SK-MEL-5 (cell line): Measurements from ENCODE around the gene ATP9B. TPM values are rescaled to one million over a fixed set of nuclear protein-coding genes. Genes with fewer than 3 reads are reported as not detected.
"Not testable (repeated sequence)": the region's sequence is repeated elsewhere in the genome, so short reads cannot be mapped to it uniquely, and the experiment has no call there.

Experiments
- DNase-seq: peaks from one replicate; pipeline ENCODE4 v3.0.0-alpha.2; 2016; ENCODE audit warnings: low read depth, low spot score
- in situ Hi-C: cut with HindIII; loops from 2 replicates; pipeline ENCODE4 v1.10.0; 2016; ENCODE audit warnings: low sequenced_read_pairs, high pct_unique_total_duplicates, low pct_unique_long_range_greater_than_20kb
- total RNA-seq: library from RNA; depleted of rRNA; stranded (reverse); fragments of >200 nt; shearing (Covaris generic); gene quantifications from 2 replicates; pipeline ENCODE4 v1.2.3, GENCODE V29; 2014

ATP9B gene
- total RNA-seq, 1 experiment from 2014 or later: 6.8 TPM

DNA sequence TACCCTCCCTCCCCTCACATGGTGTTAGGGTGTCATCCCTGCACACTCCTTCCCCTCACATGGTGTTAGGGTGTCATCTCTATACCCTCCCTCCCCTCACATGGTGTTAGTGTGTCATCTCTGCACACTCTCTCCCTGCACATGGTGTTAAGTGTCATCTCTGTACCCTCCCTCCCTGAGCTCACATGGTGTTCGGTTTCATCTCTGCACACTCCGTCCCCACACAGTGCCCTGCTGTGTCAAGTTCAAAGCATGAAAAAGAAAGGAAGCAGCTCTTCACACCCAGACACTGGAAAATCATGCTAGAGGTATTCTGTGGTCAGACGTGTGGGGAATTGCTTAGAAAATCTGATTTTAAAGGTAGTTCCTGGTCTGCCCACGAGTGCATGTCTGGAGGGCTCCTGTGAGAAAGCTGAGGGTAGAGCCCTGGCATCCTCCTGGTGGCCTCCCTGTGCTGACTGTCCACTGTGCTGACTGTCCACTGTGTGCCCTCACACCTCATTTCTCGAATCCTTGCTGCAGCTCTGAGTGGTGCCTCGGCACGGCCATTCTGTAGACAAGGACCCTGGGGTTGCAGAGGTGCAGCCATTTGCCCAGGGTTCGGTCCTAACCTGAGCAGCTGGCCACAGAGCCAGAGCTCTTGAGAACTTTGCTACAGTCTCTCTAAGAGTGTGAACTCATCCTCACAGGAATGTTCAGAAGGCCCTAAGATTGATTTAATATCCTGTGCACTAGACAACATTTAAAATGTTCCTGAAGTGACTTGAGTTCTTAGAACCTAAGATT lies 257.4 kb downstream of the ATP9B start:
- in situ Hi-C loops: no loop called here

DNA sequence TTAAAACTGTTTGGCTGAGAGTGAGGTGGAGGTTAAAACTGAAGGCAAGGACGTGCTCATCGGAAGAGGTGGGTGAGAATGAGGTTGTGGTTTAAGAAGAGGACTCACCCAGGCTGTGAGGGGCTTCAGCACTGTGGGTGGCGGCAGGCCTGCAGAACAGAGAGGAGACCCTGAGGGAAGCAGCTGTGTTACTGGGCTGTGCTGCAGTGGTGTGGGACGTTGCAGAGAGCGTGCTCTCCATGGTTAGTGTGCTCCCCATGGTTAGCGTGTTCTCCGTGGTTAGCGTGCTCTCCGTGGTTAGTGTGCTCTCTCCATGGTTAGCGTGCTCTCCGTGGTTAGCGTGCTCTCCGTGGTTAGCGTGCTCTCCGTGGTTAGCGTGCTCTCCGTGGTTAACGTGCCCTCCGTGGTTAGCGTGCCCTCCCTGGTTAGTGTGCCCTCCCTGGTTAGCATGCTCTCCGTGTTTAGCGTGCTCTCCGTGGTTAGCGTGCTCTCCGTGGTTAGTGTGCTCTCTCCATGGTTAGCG lies 258.1 kb downstream of the ATP9B start:
- DNase-seq: no peak
- in situ Hi-C loops: no loop called here

More for the DNA sequence above, 257.4 kb downstream of the ATP9B start:
- DNase-seq: no peak

DNA sequence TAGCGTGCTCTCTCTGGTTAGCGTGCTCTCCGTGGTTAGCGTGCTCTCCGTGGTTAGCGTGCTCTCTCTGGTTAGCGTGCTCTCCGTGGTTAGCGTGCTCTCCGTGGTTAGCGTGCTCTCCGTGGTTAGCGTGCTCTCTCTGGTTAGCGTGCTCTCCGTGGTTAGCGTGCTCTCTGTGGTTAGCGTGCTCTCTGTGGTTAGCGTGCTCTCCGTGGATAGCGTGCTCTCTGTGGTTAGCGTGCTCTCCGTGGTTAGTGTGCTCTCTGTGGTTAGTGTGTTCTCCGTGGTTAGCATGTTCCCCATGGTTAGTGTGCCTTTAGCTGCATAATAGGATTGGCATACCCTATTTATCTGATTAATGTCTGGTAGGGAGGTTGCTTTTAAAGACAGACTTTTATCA lies 258.7 kb downstream of the ATP9B start:
- DNase-seq, in situ Hi-C loops: not testable (repeated sequence)

DNA sequence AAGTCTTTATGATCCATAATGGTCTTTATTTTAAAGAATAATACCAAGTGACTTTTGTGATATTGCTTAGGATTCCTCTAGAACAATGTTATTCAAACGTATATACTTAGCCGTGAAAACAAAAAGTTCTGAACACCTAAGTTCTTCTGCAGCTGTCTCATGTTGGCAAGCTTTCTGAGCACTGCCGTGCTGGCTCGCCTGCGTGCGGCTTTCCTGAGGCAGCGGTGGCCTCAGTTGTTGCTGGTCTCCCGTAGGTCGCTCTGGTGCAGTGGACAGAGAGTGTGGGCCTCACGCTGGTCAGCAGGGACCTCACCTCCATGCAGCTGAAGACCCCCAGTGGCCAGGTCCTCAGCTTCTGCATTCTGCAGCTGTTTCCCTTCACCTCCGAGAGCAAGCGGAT lies 259.7 kb downstream of the ATP9B start:
- DNase-seq: no peak
- in situ Hi-C loops: no loop called here

DNA sequence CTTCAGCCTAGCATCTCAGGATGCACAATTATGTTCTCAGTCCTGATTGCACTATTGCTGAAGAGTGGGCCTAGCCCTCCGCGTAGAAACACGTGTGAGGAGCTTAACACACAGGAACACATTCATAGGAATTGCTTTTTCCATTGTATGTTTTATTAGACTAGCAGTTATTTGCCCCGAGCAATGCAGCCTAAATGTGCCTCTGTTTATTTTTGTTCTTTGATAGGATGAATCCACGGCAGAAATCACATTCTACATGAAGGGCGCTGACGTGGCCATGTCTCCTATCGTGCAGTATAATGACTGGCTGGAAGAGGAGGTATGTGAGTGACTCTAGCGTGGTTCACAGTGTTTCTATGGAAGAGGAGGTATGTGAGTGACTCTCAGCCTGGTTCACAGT lies 260.6 kb downstream of the ATP9B start:
- in situ Hi-C loops: no loop called here
- peak; percentile 51 for DNase-seq

DNA sequence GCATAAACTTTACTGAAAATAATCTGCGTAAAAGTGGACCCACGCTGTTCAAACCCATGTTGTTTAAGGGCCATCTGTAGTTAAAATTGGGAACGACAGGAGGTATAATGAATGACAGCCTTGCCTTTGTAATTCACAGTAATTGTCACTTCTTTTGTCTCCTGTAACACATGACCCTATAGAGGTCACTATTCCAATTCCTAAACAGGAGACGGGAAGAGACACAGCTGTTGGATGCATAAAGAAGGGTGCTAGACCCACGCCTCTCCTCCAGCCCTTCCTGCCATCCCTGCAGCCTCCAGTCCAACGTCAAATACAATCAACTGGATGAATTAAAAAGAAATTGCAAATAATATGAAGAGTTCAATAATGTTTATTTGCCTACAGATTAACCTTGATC lies 263.5 kb downstream of the ATP9B start:
- in situ Hi-C loops: no loop called here
- no peak for DNase-seq

DNA sequence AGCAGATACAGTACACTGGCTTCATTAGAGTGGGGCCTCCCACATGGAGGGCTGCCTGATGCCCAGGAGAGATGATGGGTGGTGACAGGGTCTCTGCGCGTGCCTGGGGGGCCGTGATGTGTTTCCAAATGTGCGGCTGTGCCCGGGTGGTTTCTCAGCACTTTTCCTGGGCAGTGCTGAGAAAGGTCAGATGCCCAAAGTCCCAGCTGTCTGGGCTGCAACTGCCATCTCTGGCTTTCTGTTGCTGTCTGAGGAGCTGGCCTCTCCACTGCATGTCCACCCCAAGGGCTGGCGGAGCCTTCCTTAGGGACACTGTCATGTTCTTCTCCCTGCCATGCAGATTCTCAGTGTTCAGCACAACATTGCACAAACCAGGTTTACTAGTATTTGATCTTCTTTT lies 263.9 kb downstream of the ATP9B start:
- no peak for DNase-seq
- in situ Hi-C loops: no loop called here

DNA sequence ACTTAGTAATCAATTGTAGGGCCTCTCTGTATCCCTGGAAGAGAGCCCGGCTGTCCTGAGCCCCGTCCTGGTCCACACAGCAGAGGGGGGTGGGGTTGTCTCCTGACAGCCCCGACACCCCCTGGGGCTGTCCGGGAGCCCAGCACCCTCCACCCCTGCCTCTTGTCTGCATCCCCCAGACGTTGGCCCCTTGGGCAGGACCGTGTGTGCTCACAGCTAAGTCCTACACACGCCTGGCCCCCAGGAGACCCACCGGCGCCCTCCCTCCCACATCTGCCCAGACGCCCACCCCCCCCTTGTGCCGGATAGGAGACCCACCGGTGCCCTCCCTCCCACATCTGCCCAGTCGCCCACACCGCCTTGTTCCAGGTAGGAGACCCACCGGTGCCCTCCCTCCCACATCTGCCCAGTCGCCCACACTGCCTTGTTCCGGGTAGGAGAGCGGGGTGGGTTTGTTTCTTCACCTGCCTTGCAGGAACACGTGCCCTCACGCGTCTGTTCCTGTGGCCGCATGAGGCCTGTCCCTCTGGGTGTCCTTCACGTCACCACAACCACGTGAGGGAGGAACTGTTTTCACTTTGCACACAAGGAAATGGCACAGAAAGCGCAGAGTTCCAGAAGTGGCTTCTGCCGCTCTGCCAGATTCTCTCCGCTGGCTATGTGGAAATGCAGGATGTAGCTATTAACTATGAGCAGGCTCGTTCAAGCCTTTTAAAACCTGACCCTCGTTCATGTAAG lies 265.5 kb downstream of the ATP9B start:
- DNase-seq: no peak
- in situ Hi-C loops: no loop called here

DNA sequence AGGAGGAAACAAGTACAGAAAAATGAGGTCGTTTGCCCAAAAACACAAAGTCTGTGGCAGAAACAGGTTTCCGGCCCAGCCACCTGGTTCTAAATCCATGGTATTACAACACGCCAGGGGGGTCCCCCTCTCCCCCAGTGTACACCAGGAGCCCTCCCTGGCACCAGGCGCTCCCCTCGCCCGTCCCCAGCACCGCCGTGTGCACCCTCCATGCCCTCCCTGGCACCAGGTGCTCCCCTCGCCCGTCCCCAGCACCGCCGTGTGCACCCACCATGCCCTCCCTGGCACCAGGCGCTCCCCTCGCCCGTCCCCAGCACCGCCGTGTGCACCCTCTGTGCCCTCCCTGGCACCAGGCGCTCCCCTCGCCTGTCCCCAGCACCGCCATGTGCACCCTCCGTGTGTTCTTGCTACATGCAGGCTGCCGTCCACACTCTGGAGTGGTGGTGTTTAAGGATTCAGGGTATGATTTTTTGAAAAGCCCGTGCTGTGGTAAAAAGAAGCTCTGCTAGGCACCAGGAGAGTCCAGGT lies 266.7 kb downstream of the ATP9B start:
- in situ Hi-C loops: no loop called here

DNA sequence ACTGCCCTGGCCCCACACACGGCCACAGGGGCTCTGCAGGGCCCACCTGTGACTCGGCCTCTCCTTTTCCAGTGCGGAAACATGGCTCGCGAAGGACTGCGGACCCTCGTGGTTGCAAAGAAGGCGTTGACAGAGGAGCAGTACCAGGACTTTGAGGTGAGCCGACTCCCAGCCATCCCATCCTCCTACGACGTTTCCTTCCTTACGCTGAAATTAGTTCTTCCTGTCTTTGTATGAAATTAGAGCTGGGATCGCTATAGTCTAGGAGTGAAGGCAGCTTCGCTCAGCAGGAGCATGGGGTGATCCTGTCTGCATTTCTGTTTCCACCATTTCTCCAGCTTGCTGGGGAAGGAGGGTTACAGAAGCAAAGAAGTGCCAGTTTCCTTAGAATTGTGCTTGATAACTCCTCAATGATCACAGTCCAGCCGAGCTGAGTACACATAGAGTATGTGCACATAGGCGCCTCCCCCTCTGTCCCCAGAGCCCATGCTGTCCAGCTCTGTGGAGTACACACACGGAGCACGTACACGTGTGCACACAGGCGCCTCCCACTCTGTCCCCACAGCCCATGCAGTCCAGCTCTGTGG lies 267.5 kb downstream of the ATP9B start:
- in situ Hi-C loops: no loop called here
- DNase-seq: no peak

More for the DNA sequence above, 266.7 kb downstream of the ATP9B start:
- no peak for DNase-seq

DNA sequence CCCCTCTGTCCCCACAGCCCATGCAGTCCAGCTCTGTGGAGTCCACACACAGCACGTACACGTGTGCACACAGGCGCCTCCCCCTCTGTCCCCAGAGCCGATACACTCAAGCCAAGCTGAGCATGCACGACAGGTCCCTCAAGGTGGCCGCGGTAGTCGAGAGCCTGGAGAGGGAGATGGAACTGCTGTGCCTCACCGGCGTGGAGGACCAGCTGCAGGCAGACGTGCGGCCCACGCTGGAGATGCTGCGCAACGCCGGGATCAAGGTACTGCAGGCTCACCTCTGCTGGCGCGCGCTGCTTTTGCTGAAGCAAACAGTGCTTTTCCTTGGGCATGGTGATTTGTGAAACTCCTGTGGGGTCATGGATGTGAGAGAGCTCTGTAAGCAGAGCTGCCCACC lies 268.0 kb downstream of the ATP9B start:
- DNase-seq: no peak
- in situ Hi-C loops: no loop called here

DNA sequence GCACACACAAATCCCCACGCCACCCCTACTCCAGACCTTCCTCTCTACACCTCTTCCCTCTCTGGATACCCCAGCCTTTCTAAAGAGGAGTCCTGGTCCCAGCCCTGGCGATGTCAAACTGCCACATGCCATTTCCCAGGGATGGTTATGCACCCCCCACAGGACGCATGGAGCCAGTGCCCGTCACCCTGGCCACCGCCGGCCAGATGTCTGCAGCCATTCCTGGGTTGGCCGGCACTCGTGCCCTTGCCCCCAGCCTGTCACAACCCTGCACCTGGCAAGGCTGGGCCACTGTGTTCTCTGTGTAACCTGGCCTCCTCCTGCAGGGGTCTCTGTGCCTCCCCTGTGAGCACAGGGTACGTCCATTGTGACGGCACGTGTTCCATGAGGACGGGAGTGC lies 268.4 kb downstream of the ATP9B start:
- in situ Hi-C loops: no loop called here
- no peak for DNase-seq

DNA sequence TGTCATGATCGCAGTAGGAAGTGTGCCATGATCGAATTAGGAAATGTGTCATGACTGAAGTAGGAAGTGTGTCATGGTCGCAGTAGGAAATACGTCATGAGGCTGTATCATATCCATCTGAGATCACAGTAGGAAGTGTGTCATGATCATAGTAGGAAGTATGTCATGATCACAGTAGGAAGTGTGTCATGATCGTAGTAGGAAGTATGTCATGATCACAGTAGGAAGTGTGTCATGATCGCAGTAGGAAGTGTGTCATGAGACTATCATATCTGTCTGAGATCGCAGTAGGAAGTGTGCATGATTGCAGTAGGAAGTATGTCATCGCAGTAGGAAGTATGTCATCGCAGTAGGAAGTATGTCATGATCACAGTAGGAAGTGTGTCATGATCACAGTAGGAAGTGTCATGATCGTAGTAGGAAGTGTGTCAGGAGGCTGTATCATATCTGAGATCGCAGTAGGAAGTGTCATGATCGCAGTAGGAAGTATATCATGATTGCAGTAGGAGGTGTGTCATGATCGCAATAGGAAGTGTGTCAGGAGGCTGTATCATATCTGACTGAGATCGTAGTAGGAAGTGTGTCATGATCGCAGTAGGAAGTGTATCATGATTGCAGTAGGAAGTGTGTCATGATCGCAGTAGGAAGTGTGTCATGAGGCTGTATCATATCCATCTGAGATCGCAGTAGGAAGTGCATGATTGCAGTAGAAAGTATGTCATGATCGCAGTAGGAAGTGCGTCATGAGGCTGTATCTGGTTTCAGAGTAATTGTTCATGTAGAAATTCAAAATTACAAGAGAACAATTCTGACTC lies 270.1 kb downstream of the ATP9B start:
- in situ Hi-C loops: no loop called here
- DNase-seq: no peak

DNA sequence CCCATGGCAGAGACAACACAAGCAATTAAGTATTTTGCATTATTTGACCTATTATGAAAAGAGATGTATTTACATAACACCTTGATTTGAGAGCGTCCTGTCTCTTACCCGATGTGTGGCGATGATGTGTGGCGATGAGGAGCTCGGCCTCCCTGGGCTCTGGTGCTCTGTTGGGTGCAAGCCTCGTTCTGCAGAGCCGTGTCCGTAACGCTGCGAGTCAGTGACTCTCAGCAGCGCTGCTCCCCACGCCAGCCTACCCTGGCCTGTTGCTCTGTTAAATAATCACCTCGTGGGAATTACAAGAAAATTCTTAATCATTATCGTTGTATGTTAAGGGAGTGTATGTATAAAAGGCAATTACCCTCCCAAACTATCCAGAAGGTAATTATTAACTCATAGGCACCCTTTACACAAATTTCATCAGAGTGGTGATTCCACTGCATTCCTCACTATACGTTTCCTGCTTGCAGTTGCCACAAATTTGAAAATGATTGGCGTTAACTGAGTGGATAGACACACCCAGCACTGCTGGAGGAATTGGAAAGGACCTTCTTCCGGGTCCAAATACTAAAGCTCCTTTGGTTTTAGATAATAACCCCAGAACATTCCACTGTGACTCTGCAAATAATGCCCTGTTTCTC lies 274.5 kb downstream of the ATP9B start:
- DNase-seq: no peak
- in situ Hi-C loops: no loop called here

DNA sequence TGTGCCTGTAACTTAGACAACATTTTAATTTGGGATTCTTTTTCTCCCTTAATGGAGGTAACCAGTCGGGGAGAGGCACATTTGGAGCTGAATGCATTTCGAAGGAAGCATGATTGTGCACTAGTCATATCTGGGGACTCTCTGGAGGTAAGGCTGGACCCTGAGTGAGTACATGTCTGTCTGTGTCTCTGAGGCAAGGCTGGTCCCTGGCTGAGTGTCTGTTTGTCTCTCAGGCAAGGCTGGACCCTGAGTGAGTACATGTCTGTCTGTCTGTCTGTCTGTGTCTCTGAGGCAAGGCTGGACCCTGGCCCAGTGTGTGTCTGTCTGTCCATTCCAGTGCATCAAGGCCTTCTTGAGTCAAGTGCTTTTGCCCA lies 275.0 kb downstream of the ATP9B start:
- DNase-seq: no peak
- in situ Hi-C loops: no loop called here

DNA sequence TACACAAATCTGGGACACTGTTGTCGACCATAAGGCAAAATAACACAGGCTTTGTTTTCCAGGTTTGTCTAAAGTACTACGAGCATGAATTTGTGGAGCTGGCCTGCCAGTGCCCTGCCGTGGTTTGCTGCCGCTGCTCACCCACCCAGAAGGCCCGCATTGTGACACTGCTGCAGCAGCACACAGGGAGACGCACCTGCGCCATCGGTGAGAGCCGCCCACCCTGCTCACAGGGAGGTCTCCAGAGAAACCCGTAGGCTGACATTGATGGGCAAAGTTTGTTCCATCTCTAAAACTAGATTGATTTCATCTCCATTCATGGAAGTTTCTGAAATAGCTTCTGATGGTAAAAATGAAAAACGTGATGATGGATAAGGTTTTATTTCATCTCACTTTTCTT lies 276.2 kb downstream of the ATP9B start:
- DNase-seq: no peak
- in situ Hi-C loops: no loop called here

DNA sequence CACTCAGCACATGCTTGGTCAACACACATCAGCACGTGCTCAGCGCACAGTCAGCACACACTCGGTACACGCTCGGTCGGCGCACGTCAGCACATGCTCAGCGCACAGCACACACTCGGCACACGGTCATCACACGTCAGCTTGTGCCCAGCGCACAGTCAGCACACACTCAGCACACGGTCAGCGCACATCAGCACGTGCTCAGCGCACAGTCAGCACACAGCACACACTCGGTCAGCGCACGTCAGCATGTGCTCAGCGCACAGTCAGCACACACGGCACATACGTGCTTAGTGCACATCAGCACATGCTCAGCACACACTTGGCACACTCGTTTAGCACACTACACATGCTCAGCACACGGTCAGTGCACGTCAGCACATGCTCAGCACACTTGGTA lies 276.8 kb downstream of the ATP9B start:
- in situ Hi-C loops: no loop called here
- no peak for DNase-seq
